Heart right ventricle (tissue), 16 donors: ENCODE data around the gene TMPRSS13. TPM values are rescaled to one million over a fixed set of nuclear protein-coding genes. Genes with fewer than 3 reads are reported as not detected.

Experiments used
- ATAC-seq, 8 donors: fragments of 200-7000 bp; cut with Tn5 transposase; one replicate each; pipeline ENCODE4 v1.9.1; 2020; ENCODE audit warnings: mild to moderate bottlenecking in 8 of 8, moderate library complexity in 8 of 8, moderate number of reproducible peaks in 1 of 8
- DNase-seq, 2 donors: peaks; one replicate each; pipeline ENCODE4 v3.0.0-alpha.2; 2020
- H3K27ac ChIP-seq, 10 donors: fragments of 200-600 bp; sonication (generic) in 2 of 10; one replicate each; pipeline versions ENCODE4 v1.5.0 to v1.8.0; 2020 to 2022; ENCODE audit warnings: mild to moderate bottlenecking in 3 of 10
- H3K27me3 ChIP-seq, 7 donors: fragments of 200-600 bp; one replicate each; pipeline ENCODE4 v1.8.0; 2021 to 2022; ENCODE audit warnings: mild to moderate bottlenecking in 2 of 7
- H3K36me3 ChIP-seq, 9 donors: fragments of 200-600 bp; sonication (generic) in 1 of 9; one replicate each; pipeline versions ENCODE4 v1.5.0 to v1.8.0; 2020 to 2022; ENCODE audit warnings: mild to moderate bottlenecking in 2 of 9
- H3K4me1 ChIP-seq, 9 donors: fragments of 200-600 bp; sonication (generic) in 1 of 9; one replicate each; pipeline versions ENCODE4 v1.5.0 to v1.8.0; 2020 to 2022; ENCODE audit warnings: mild to moderate bottlenecking in 4 of 9
- H3K4me3 ChIP-seq, 10 donors: fragments of 200-600 bp; sonication (generic) in 2 of 10; one replicate each; pipeline versions ENCODE4 v1.5.0 to v1.8.0; 2020 to 2022; ENCODE audit warnings: mild to moderate bottlenecking in 7 of 10, moderate library complexity in 2 of 10
- H3K9me3 ChIP-seq, 11 donors: fragments of 200-600 bp in 10 of 11; sonication (generic) in 2 of 11; one replicate each; pipeline versions ENCODE4 v1.5.0 to v1.8.0; 2013 to 2022; ENCODE audit warnings: mild to moderate bottlenecking in 2 of 11, control low read depth in 1 of 11, moderate library complexity in 1 of 11
- WGBS, 2 donors: extraction: QIAGEN DNeasy Blood & Tissue Kit; methylation state at CpG; one replicate each; pipeline ENCODE4 v1.1.7; 2013; ENCODE audit warnings: inconsistent platforms in 1 of 2; 5-methylcytosine and 5-hydroxymethylcytosine counted together
- intact Hi-C, 10 donors: fragments of 100-400 bp; cut with DNase I; formaldehyde crosslinking; loops; one replicate each; pipeline versions ENCODE4 v1.11.1 to v1.14.2; 2022
- polyA plus RNA-seq, 2 donors: library from polyadenylated mRNA; stranded (reverse); fragments of 200-250 nt; gene quantifications; one replicate each; pipeline ENCODE4 v1.2.3, GENCODE V29; 2013
- total RNA-seq, 10 donors: library from RNA; stranded (reverse); fragmentation: NEBNext Ultra II Directional in 3 of 10; extraction: Animal tissue kit (Norgen Biotek cat#: 25700) in 3 of 10; gene quantifications; one replicate each; pipeline versions ENCODE4 v1.2.1 to v1.2.4, GENCODE V29; 2021 to 2023
- TF ChIP-seq, protein P1 (sequence below), 9 donors: fragments of 200-600 bp; sonication (generic) in 2 of 9; IDR thresholded peaks; one replicate each; pipeline versions ENCODE4 v1.5.0 to v1.8.0; 2021 to 2022; ENCODE audit warnings: antibody characterized with exemption in 9 of 9, mild to moderate bottlenecking in 5 of 9, moderate library complexity in 1 of 9
- donor health status: Arrhythmogenic right ventricular cardiomyopathy.
- donor health status: ischemic (EF 13 %, LVEDD 7.1; RV severe dilation, severe dysfunction).
- donor health status: healthy with polysubstance abuse.
- donor health status: DM: no; HTN: yes; CAD: no.
- donor health status: DM: no; HTN: no; CAD: no.
- donor health status: ischemic (EF 25% LVEDD 6.9; RV normal size, moderate dysfunction).
- donor health status: ischemic (EF 25% LVEDD 5.7; RV mildly dilated, moderate dysfunction).
- donor health status: healthy.
- donor health status: DM: yes; HTN: yes; CAD: no.
- donor health status: Ischemic cardiomyopathy.
- donor health status: ischemic (EF 35%, LVEDD 5.7; RV mildly dilated, moderate dysfunction).
- donor health status: nonischemic (EF 11% LVEDD 7.7; RV severe dilation, severe dysfunction).
- donor health status: DM: yes; HTN: yes; CAD: no.
- donor health status: PGD.
- donor health status: ischemic (EF 29% LVEDD 5.4; RV normal size, mild dysfunction).
- donor health status: nonischemic (EF 23%, LVEDD 6.1; RV moderate dilation, normal function).

The TMPRSS13 gene
- total and polyA plus RNA-seq, 12 donors, result 0.03 to 0.32 (median 0.18) TPM; not detected in 7

DNA sequence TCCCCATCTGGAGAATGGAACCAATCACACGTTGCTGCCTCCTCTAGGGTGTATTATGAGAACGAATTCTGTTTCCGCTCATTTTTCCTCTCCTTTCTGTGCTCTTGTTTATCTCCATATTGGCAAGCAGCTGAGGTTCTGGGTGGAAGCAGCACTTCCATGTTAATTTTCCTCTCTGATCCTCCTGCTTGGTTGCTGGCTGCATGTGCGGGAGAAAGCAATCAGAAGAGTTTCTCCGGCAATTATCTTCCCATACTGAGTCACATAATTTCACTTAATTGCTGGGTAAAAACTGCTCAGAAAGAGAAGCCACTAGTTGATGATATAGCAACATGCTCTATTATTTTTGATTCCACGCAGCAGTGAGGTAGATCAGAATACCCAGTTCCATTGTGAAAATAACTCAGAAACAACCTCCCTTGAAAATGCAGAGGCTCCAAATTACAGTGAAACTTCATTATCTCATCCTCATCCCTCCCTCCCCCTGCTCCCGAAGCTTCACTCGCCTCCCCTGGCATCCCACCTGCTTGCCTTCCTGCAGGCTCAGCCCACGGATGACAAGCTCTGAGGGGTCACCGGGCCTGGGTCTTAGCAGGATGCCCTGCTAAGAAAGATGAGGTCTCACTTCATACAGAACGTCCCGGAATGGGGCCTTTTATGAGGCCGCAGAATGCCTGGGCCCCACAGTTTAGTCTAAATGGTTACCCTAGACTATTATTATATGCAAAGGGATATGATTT is 73.1 kb downstream of the TMPRSS13 start:
- no peak for DNase-seq
- TF ChIP-seq, protein P1, sequence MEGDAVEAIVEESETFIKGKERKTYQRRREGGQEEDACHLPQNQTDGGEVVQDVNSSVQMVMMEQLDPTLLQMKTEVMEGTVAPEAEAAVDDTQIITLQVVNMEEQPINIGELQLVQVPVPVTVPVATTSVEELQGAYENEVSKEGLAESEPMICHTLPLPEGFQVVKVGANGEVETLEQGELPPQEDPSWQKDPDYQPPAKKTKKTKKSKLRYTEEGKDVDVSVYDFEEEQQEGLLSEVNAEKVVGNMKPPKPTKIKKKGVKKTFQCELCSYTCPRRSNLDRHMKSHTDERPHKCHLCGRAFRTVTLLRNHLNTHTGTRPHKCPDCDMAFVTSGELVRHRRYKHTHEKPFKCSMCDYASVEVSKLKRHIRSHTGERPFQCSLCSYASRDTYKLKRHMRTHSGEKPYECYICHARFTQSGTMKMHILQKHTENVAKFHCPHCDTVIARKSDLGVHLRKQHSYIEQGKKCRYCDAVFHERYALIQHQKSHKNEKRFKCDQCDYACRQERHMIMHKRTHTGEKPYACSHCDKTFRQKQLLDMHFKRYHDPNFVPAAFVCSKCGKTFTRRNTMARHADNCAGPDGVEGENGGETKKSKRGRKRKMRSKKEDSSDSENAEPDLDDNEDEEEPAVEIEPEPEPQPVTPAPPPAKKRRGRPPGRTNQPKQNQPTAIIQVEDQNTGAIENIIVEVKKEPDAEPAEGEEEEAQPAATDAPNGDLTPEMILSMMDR (IDR thresholded peaks at IDR 0.05), result no peak
- no peaks in the 10 kb centered on the region for H3K27me3 ChIP-seq
- H3K9me3 ChIP-seq, result peaks cover 0 to 24% (median 16%) of the 10 kb centered on the region in 11 donors
- 68 to 73% methylated on average over 13 of the region's 13 CpGs for WGBS, 2 donors
- H3K4me3 ChIP-seq, result no peak overlapping the region
- H3K4me1 ChIP-seq, result peaks cover 4 to 80% (median 37%) of the 10 kb centered on the region in 9 donors
- no peak for ATAC-seq
- intact Hi-C loops, result no loop called here
- H3K27ac ChIP-seq, result peak overlapping the region in 4 of 10 donors; percentile 14 to 62 (median 28)
- peaks cover 0 to 5% (median 0%) of the 10 kb centered on the region in 9 donors for H3K36me3 ChIP-seq

DNA sequence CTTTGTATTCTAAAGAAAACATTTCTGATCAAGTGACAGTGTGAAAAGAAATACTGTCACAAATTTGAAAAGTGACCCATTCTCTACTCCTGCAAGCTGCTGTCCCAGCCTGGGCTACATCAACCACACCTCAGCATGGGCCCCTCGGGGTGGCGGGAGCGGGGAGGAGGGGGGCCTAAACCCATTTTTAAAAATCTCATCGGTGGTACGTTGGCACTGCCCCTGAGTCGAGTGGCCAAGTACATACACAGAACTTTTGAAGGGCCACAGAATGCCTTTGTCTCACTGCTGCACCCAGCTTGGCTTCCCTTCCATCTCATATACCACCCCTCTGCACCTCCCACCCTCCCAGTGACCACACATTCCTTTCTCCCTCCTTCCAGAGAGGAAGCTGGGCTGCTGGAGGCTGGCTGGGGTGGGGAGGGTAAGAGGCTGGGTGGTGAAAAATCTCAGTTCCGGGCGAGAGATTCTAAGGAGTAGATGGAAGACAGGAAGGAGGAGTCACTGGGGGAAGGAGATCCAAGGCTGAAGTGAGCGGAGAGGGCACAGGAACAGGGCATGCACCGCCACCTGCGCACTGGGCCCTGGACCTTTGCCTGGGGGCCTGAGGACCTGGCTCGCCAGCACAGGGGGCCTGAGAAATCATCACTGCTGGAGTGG is 73.9 kb downstream of the TMPRSS13 start:
- WGBS, 2 donors, result 59 to 61% methylated on average over 12 of the region's 12 CpGs
- Histone ChIP-seq H3K27ac (peak overlapping the region in 3 of 10 donors; percentile 19 to 62 (median 37)), H3K27me3 (no peaks in the 10 kb centered on the region), H3K4me1 (peaks cover 0 to 80% (median 33%) of the 10 kb centered on the region in 9 donors), H3K36me3 (peaks cover 0 to 5% (median 0%) of the 10 kb centered on the region in 9 donors), H3K9me3 (peaks cover 0 to 24% (median 16%) of the 10 kb centered on the region in 11 donors), H3K4me3 (no peak overlapping the region)
- TF ChIP-seq, protein P1 (IDR thresholded peaks at IDR 0.05), result no peak
- intact Hi-C loops, result no loop called here
- ATAC-seq, result no peak
- no peak for DNase-seq

DNA sequence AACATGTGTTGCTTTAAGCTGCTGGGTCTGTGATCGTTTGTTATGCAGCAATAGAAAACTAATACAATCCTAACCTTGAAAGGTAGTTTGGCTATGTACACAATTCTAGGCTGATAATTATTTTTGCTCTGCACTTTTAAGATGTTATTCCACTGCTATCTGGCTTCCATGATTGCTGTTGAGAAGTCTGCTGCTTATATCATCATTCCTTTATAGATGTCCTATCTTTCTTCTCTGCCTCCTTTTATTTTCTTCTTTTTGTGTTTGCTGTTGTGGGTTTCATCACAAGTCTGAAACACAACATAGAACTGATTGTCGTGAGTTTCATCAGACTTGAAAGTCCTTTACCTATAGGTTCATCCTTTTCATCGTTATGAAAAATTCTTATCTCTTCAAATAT is 76.9 kb downstream of the TMPRSS13 start:
- H3K27ac ChIP-seq, result peak overlapping the region in 3 of 10 donors; percentile 36 to 60 (median 48)
- H3K36me3 ChIP-seq, result peaks cover 0 to 5% (median 0%) of the 10 kb centered on the region in 9 donors
- intact Hi-C loops, result no loop called here
- ATAC-seq (no peak), DNase-seq (no peak)
- WGBS, 2 donors, result 71 to 77% methylated on average over 3 of the region's 3 CpGs
- TF ChIP-seq, protein P1 (IDR thresholded peaks at IDR 0.05), result no peak
- peaks cover 0 to 56% (median 15%) of the 10 kb centered on the region in 9 donors for H3K4me1 ChIP-seq
- no peak overlapping the region for H3K4me3 ChIP-seq
- H3K9me3 ChIP-seq, result peaks cover 0 to 31% (median 16%) of the 10 kb centered on the region in 11 donors
- H3K27me3 ChIP-seq, result no peaks in the 10 kb centered on the region

- no peaks in the 10 kb centered on the region for H3K27me3 ChIP-seq
- H3K27ac ChIP-seq, result peak overlapping the region in 5 of 10 donors; percentile 4 to 60 (median 36)
- 30 to 41% methylated on average over 3 of the region's 3 CpGs for WGBS, 2 donors
- TF ChIP-seq, protein P1 (IDR thresholded peaks at IDR 0.05), result no peak
- intact Hi-C loops, result no loop called here
- H3K9me3 ChIP-seq, result peaks cover 0 to 31% (median 16%) of the 10 kb centered on the region in 11 donors
- H3K36me3 ChIP-seq, result peaks cover 0 to 5% (median 0%) of the 10 kb centered on the region in 9 donors
- H3K4me1 ChIP-seq, result peaks cover 0 to 52% (median 15%) of the 10 kb centered on the region in 9 donors
- H3K4me3 ChIP-seq, result no peak overlapping the region
- DNase-seq, result peak in 1 of 2 donors; percentile 70
- ATAC-seq, result peak in 7 of 8 donors; percentile 50 to 78 (median 58)
Measured at GRCh38 chr11:117851852-117852251, 77.3 kb downstream of the TMPRSS13 start.
